T-helper 2 cell treated with Interferon-gamma antibody and Interleukin-4, amounts not matched to agents 5 μg/mL and 100 μg/mL, for 36 hours (primary cell): Measurements from ENCODE around the gene AVL9.
"Not testable (repeated sequence)": the region's sequence is repeated elsewhere in the genome, so short reads cannot be mapped to it uniquely, and the experiment has no call there.

Experiments used
- DNase-seq: peaks from one replicate; pipeline ENCODE4 v3.0.0; 2021; ENCODE audit warnings: low spot score
- H3K27ac Mint-ChIP-seq: one replicate; pipeline ENCODE4 v1.8.0; 2021; ENCODE audit warnings: mild to moderate bottlenecking, mixed read lengths
- H3K27me3 Mint-ChIP-seq: one replicate; pipeline ENCODE4 v1.8.0; 2021; ENCODE audit warnings: low read depth, mixed read lengths
- H3K36me3 Mint-ChIP-seq: one replicate; pipeline ENCODE4 v1.8.0; 2021; ENCODE audit warnings: low read depth, mixed read lengths
- H3K4me1 Mint-ChIP-seq: one replicate; pipeline ENCODE4 v1.8.0; 2021; ENCODE audit warnings: low read depth, mixed read lengths
- H3K4me3 Mint-ChIP-seq: one replicate; pipeline ENCODE4 v1.8.0; 2022; ENCODE audit warnings: mild to moderate bottlenecking, moderate library complexity, mixed read lengths
- H3K9me3 Mint-ChIP-seq: one replicate; pipeline ENCODE4 v1.8.0; 2021; ENCODE audit warnings: mixed read lengths

AVL9 gene

GRCh38 chr7:32633446-32633845 lies 138.2 kb downstream of the AVL9 start:
- H3K9me3 Mint-ChIP-seq, H3K27ac Mint-ChIP-seq, DNase-seq, H3K4me1 Mint-ChIP-seq, H3K4me3 Mint-ChIP-seq, H3K36me3 Mint-ChIP-seq, H3K27me3 Mint-ChIP-seq: not testable (repeated sequence)

GRCh38 chr7:32634798-32635393 lies 139.6 kb downstream of the AVL9 start:
- H3K36me3 Mint-ChIP-seq, DNase-seq, H3K9me3 Mint-ChIP-seq, H3K27me3 Mint-ChIP-seq, H3K27ac Mint-ChIP-seq, H3K4me3 Mint-ChIP-seq: not testable (repeated sequence)
- H3K4me1 Mint-ChIP-seq, result peaks cover 10% of the 10 kb centered on the region

GRCh38 chr7:32636725-32637462 lies 141.6 kb downstream of the AVL9 start:
- not testable (repeated sequence) for DNase-seq, H3K36me3 Mint-ChIP-seq, H3K27ac Mint-ChIP-seq, H3K4me3 Mint-ChIP-seq, H3K9me3 Mint-ChIP-seq
- Mint-ChIP-seq H3K27me3 (peaks cover 10% of the 10 kb centered on the region), H3K4me1 (peaks cover 10% of the 10 kb centered on the region)

GRCh38 chr7:32637611-32638010 lies 142.3 kb downstream of the AVL9 start:
- peaks cover 10% of the 10 kb centered on the region for H3K4me1 Mint-ChIP-seq
- H3K9me3 Mint-ChIP-seq, H3K27ac Mint-ChIP-seq, H3K4me3 Mint-ChIP-seq, H3K36me3 Mint-ChIP-seq, DNase-seq: not testable (repeated sequence)
- H3K27me3 Mint-ChIP-seq, result peaks cover 10% of the 10 kb centered on the region
